HFFc6 (cell line): ENCODE results near the gene KLF8. TPM values are rescaled to one million over a fixed set of nuclear protein-coding genes. Genes with fewer than 3 reads are reported as not detected.

Source experiments
- DNase-seq: peaks from one replicate; pipeline ENCODE4 v3.0.0-alpha.2; 2018
- H3K27ac Mint-ChIP-seq: 2 replicates; pipeline ENCODE4 v1.8.0; 2020; ENCODE audit warnings: mild to moderate bottlenecking, mixed read lengths
- H3K27me3 Mint-ChIP-seq: 2 replicates; pipeline ENCODE4 v1.8.0; 2021; ENCODE audit warnings: mild to moderate bottlenecking, moderate library complexity, mixed read lengths; ENCODE audit not compliant: insufficient read depth
- H3K36me3 Mint-ChIP-seq: 2 replicates; pipeline ENCODE4 v1.8.0; 2021; ENCODE audit warnings: low read depth, mixed read lengths
- H3K4me1 Mint-ChIP-seq: 2 replicates; pipeline ENCODE4 v1.8.0; 2020; ENCODE audit warnings: low read depth, mixed read lengths
- H3K4me3 Mint-ChIP-seq: 2 replicates; pipeline ENCODE4 v1.8.0; 2020; ENCODE audit warnings: mild to moderate bottlenecking, moderate library complexity, mixed read lengths
- H3K9me3 Mint-ChIP-seq: 2 replicates; pipeline ENCODE4 v1.8.0; 2020; ENCODE audit warnings: mild to moderate bottlenecking, mixed read lengths
- CTCF ChIP-seq: fragments of 200-600 bp; sonication (generic); IDR thresholded peaks from 2 replicates; pipeline ENCODE4 v1.5.0; 2021; ENCODE audit warnings: antibody characterized with exemption, mild to moderate bottlenecking
- total RNA-seq, 6 experiments: library from RNA; stranded (reverse); fragmentation: NEBNext Ultra II Directional; extraction: Animal tissue kit (Norgen Biotek cat#: 25700); gene quantifications; 2 replicates in 1 of 6; 3 replicates in 5 of 6; pipeline ENCODE4 v1.2.3, GENCODE V29; 2021

KLF8 gene
- total RNA-seq, 6 experiments from 2014 or later = 0.03 to 0.09 (median 0.07) TPM; not detected in 3

GRCh38 chrX:56222473-56223000 is 9.6 kb upstream of the KLF8 start:
- no peaks in the 10 kb centered on the region for H3K4me1 Mint-ChIP-seq
- H3K36me3 Mint-ChIP-seq = no peaks in the 10 kb centered on the region
- H3K9me3 Mint-ChIP-seq = peaks cover 5% of the 10 kb centered on the region; the same call in 1 of the 2 replicates
- H3K4me3 Mint-ChIP-seq = no peak overlapping the region
- H3K27me3 Mint-ChIP-seq = no peaks in the 10 kb centered on the region
- DNase-seq = no peak
- no peak for TF ChIP-seq CTCF
- no peak overlapping the region for H3K27ac Mint-ChIP-seq

GRCh38 chrX:56226980-56227379 is 5.2 kb upstream of the KLF8 start:
- H3K36me3 Mint-ChIP-seq = no peaks in the 10 kb centered on the region
- H3K27me3 Mint-ChIP-seq = no peaks in the 10 kb centered on the region
- no peaks in the 10 kb centered on the region for H3K4me1 Mint-ChIP-seq
- no peak for TF ChIP-seq CTCF
- no peak overlapping the region for H3K27ac Mint-ChIP-seq
- H3K9me3 Mint-ChIP-seq = peaks cover 3% of the 10 kb centered on the region; the same call in 1 of the 2 replicates
- H3K4me3 Mint-ChIP-seq = no peak overlapping the region
- no peak for DNase-seq

- no peaks in the 10 kb centered on the region for H3K4me1 Mint-ChIP-seq
- H3K36me3 Mint-ChIP-seq = no peaks in the 10 kb centered on the region
- peaks cover 4% of the 10 kb centered on the region; the same call in 1 of the 2 replicates for H3K27me3 Mint-ChIP-seq
- H3K4me3 Mint-ChIP-seq = no peak overlapping the region
- TF ChIP-seq CTCF = no peak
- H3K27ac Mint-ChIP-seq = no peak overlapping the region
- DNase-seq = no peak
- H3K9me3 Mint-ChIP-seq = no peaks in the 10 kb centered on the region
These were observed 3.2 kb upstream of the KLF8 start for GRCh38 chrX:56228914-56229313.

GRCh38 chrX:56231537-56232090 is 542 bp upstream of the KLF8 start:
- no peak for DNase-seq
- no peaks in the 10 kb centered on the region for H3K9me3 Mint-ChIP-seq
- peaks cover 5% of the 10 kb centered on the region; the same call in 1 of the 2 replicates for H3K27me3 Mint-ChIP-seq
- TF ChIP-seq CTCF = no peak
- no peak overlapping the region for H3K4me3 Mint-ChIP-seq
- no peak overlapping the region for H3K27ac Mint-ChIP-seq
- H3K4me1 Mint-ChIP-seq = no peaks in the 10 kb centered on the region
- H3K36me3 Mint-ChIP-seq = no peaks in the 10 kb centered on the region

GRCh38 chrX:56233100-56233499 is 944 bp downstream of the KLF8 start:
- Mint-ChIP-seq H3K27me3 (peaks cover 5% of the 10 kb centered on the region; the same call in 1 of the 2 replicates), H3K36me3 (no peaks in the 10 kb centered on the region), H3K27ac (no peak overlapping the region), H3K4me3 (no peak overlapping the region), H3K9me3 (no peaks in the 10 kb centered on the region), H3K4me1 (no peaks in the 10 kb centered on the region)
- no peak for DNase-seq
- no peak for TF ChIP-seq CTCF
